ENCODE results near the gene SOX30.

Gene SOX30

GRCh38 chr5:157630341-157630740 is 21.9 kb downstream of the SOX30 start:
- TF ChIP-seq CTCF (IDR thresholded peaks at IDR 0.05; ENCODE audit: extremely low read depth, missing control alignments): no peak

GRCh38 chr5:157626831-157627230 is 25.4 kb downstream of the SOX30 start:
- no peak for TF ChIP-seq CTCF (IDR thresholded peaks at IDR 0.05; ENCODE audit: extremely low read depth, missing control alignments)
- no peak for DNase-seq (ENCODE audit: low spot score)

More at GRCh38 chr5:157630341-157630740, 21.9 kb downstream of the SOX30 start:
- DNase-seq (ENCODE audit: low spot score): no peak

- DNase-seq (ENCODE audit: low spot score): no peak
- no peak for TF ChIP-seq CTCF (IDR thresholded peaks at IDR 0.05; ENCODE audit: extremely low read depth, missing control alignments)
Observed at GRCh38 chr5:157624144-157624543, 28.1 kb downstream of the SOX30 start.

- no peak for DNase-seq (ENCODE audit: low spot score)
- no peak for TF ChIP-seq CTCF (IDR thresholded peaks at IDR 0.05; ENCODE audit: extremely low read depth, missing control alignments)
Observed at GRCh38 chr5:157620776-157621175, 31.5 kb downstream of the SOX30 start.

- no peak for TF ChIP-seq CTCF (IDR thresholded peaks at IDR 0.05; ENCODE audit: extremely low read depth, missing control alignments)
- DNase-seq (ENCODE audit: low spot score): no peak
Observed at GRCh38 chr5:157618191-157618765, 34.0 kb downstream of the SOX30 start.

GRCh38 chr5:157616785-157617184 is 35.5 kb downstream of the SOX30 start:
- DNase-seq (ENCODE audit: low spot score): no peak

More at GRCh38 chr5:157616785-157617184, 35.5 kb downstream of the SOX30 start:
- no peak for TF ChIP-seq CTCF (IDR thresholded peaks at IDR 0.05; ENCODE audit: extremely low read depth, missing control alignments)
